Type B pancreatic cell (in vitro differentiated cells): ENCODE data around the gene DNMT3A. TPM values are rescaled to one million over a fixed set of nuclear protein-coding genes. Genes with fewer than 3 reads are reported as not detected.
A peak's percentile ranks its signal among the peaks of the same experiment; 100 is the strongest.

Source experiments
- DNase-seq: peaks from one replicate; pipeline ENCODE4 v3.0.0; 2021; ENCODE audit warnings: mixed read lengths; ENCODE audit not compliant: unreplicated experiment; ENCODE audit errors: extremely low spot score
- H3K27ac Mint-ChIP-seq: 2 replicates; pipeline ENCODE4 v1.8.0; 2021; ENCODE audit warnings: mild to moderate bottlenecking, mixed read lengths
- H3K27me3 Mint-ChIP-seq: 2 replicates; pipeline ENCODE4 v1.8.0; 2021; ENCODE audit warnings: mixed read lengths
- H3K36me3 Mint-ChIP-seq: 2 replicates; pipeline ENCODE4 v1.8.0; 2021; ENCODE audit warnings: mixed read lengths
- H3K4me1 Mint-ChIP-seq: one replicate; pipeline ENCODE4 v1.8.0; 2021; ENCODE audit warnings: mixed read lengths; ENCODE audit not compliant: unreplicated experiment
- H3K4me3 Mint-ChIP-seq: 2 replicates; pipeline ENCODE4 v1.8.0; 2021; ENCODE audit warnings: mild to moderate bottlenecking, mixed read lengths
- H3K9me3 Mint-ChIP-seq: 2 replicates; pipeline ENCODE4 v1.8.0; 2021; ENCODE audit warnings: mixed read lengths
- total RNA-seq: library from RNA; stranded (reverse); gene quantifications from 2 replicates; pipeline ENCODE4 v1.2.1, GENCODE V29; 2021; ENCODE audit warnings: low replicate concordance
- TF ChIP-seq, protein P1 (sequence below): fragments of 200-600 bp; sonication (generic); conservative IDR thresholded peaks from 2 replicates; pipeline ENCODE4 v1.5.0; 2021; ENCODE audit warnings: antibody characterized with exemption, mild to moderate bottlenecking

The DNMT3A gene
- total RNA-seq, 1 donor from 2014 or later = 139 TPM

DNA sequence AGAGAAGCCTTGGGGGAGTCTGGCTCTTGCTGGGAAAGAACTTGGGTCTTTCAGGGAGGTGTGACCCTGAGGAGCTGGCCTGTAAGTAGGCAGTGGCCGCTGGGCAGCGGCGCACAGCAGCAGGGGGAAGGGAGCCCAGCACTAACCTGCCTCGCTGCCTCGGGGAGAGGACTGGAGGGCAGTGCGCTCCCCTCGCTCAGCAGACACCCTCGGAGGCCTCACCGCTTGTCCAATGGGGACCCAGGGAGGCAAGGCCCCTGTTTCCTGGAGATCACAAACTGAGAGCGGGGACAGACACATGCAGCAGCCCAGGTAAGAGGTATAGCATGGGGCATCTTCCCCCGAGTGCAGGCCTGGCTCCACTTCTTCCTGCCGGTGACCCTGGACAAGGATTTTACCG lies 3.3 kb downstream of the DNMT3A start:
- Mint-ChIP-seq H3K27me3 (no peaks in the 10 kb centered on the region), H3K4me1 (peaks cover 35% of the 10 kb centered on the region), H3K36me3 (no peaks in the 10 kb centered on the region), H3K4me3 (peak overlapping the region; percentile 89), H3K9me3 (no peaks in the 10 kb centered on the region), H3K27ac (no peak overlapping the region)
- TF ChIP-seq, protein P1, sequence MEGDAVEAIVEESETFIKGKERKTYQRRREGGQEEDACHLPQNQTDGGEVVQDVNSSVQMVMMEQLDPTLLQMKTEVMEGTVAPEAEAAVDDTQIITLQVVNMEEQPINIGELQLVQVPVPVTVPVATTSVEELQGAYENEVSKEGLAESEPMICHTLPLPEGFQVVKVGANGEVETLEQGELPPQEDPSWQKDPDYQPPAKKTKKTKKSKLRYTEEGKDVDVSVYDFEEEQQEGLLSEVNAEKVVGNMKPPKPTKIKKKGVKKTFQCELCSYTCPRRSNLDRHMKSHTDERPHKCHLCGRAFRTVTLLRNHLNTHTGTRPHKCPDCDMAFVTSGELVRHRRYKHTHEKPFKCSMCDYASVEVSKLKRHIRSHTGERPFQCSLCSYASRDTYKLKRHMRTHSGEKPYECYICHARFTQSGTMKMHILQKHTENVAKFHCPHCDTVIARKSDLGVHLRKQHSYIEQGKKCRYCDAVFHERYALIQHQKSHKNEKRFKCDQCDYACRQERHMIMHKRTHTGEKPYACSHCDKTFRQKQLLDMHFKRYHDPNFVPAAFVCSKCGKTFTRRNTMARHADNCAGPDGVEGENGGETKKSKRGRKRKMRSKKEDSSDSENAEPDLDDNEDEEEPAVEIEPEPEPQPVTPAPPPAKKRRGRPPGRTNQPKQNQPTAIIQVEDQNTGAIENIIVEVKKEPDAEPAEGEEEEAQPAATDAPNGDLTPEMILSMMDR = no peak
- no peak for DNase-seq

DNA sequence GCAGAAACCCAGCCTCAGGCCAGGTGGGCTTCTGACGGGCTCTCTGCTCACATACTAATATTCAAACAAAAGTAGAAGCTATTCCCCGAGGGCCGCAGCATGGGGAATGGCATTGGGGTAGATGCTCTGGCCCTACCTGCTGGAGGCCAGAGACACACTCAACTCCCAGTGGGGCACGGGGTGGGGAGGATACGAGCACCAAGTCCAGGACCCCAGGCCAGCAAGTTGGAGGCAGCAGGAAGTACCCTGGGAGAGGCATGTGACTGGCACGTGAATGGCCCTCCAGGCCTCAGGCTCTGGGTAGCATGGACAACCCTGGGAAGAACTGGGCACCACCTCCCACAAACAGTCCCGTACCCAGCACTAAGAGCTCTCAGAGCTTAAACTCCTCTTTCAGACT lies 3.8 kb downstream of the DNMT3A start:
- peaks cover 35% of the 10 kb centered on the region for H3K4me1 Mint-ChIP-seq
- H3K36me3 Mint-ChIP-seq = no peaks in the 10 kb centered on the region
- no peaks in the 10 kb centered on the region for H3K9me3 Mint-ChIP-seq
- no peak for DNase-seq
- no peaks in the 10 kb centered on the region for H3K27me3 Mint-ChIP-seq
- TF ChIP-seq, protein P1 = no peak
- H3K27ac Mint-ChIP-seq = peak overlapping the region; percentile 73
- no peak overlapping the region for H3K4me3 Mint-ChIP-seq

DNA sequence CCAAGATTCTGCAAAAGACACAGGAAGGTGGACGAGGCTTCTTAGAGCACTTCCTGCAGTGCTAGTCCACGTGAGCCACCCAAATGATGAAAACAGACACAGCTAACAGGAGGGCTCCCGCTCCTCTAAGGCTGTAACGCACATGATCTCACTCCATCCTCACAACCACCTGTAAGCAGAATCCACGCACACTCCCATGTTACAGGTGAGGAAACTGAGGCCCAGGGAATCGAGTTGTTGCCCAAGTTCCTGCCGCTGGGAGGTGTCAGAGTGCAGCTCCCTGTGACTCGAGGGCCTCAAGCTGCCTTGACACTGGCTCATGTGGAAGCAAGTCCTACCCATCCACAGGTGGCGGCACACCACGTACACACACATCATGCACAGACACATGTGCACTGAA lies 4.4 kb downstream of the DNMT3A start:
- peak overlapping the region; percentile 73 for H3K27ac Mint-ChIP-seq
- no peak for DNase-seq
- TF ChIP-seq, protein P1 = no peak
- H3K4me1 Mint-ChIP-seq = peaks cover 35% of the 10 kb centered on the region
- H3K27me3 Mint-ChIP-seq = no peaks in the 10 kb centered on the region
- H3K4me3 Mint-ChIP-seq = peak overlapping the region; percentile 59
- H3K9me3 Mint-ChIP-seq = no peaks in the 10 kb centered on the region
- no peaks in the 10 kb centered on the region for H3K36me3 Mint-ChIP-seq

DNA sequence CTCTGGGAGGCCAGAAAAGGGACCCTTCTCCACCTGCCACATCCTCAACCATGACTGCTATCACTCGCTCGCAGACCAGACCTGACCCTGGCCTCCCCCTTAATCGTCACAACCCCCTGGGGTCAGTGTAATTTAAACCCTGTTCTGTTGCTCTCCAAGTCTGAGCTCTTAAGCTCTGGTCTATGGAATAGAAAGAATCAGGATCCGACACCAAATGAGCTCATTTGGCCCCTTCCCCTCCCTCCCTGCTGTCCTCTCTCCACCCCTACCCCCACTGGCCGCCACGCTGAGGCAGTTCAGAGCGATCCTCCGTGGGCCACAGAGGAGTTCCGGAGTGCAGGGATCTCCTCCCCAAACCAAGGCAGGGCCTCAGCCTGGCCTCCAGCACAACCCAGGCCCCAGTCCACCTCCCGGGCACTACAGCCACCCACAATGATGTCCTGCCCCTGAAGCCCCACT lies 5.3 kb downstream of the DNMT3A start:
- DNase-seq = no peak
- Mint-ChIP-seq H3K9me3 (no peaks in the 10 kb centered on the region), H3K4me1 (peaks cover 40% of the 10 kb centered on the region), H3K36me3 (peaks cover 5% of the 10 kb centered on the region), H3K4me3 (peak overlapping the region; percentile 56), H3K27me3 (no peaks in the 10 kb centered on the region), H3K27ac (peak overlapping the region; percentile 73)
- TF ChIP-seq, protein P1 = no peak

DNA sequence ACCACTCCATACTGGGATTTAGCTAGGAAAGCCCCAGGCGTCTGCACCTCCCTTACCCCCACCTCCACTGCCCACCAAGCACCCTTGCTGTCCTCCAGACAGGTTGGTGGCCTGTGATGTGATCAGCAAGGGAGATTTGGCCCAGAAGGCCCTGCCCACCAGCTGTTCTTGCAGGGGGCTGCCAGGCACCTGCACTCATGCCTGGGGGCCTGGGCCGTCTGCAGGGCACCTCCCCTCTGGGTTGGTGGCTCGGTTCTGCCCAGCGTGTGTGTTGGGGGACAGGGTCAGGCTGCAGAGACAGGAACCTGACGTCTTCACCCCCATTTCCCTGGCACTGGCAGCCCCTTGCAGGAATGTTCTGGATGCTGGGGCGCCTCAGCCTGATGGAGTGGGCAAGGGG lies 5.8 kb downstream of the DNMT3A start:
- Mint-ChIP-seq H3K27ac (no peak overlapping the region), H3K4me1 (peaks cover 41% of the 10 kb centered on the region), H3K4me3 (no peak overlapping the region), H3K36me3 (peaks cover 5% of the 10 kb centered on the region), H3K27me3 (no peaks in the 10 kb centered on the region), H3K9me3 (no peaks in the 10 kb centered on the region)
- TF ChIP-seq, protein P1 = no peak
- DNase-seq = no peak

DNA sequence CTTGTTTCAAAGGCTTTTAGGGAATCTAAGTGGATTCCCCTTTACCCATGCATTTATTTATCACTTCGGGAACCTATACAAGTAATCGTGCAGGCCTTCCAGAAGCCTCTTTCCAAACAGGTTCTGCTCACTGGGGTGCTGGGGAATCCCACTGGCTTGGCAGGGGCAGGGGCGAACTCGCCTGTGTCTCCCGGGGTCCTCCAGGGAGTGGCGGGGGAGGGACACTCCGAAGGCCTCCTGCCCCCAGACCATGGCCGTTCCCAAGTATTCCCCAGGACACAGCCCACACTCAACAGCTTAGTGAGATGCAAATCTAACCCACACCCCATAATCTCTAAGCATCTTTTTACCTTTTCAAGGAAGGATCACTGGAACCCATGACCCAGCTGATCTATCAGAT lies 6.5 kb downstream of the DNMT3A start:
- Mint-ChIP-seq H3K9me3 (no peaks in the 10 kb centered on the region), H3K36me3 (peaks cover 5% of the 10 kb centered on the region), H3K27ac (peak overlapping the region; percentile 8), H3K4me3 (no peak overlapping the region), H3K27me3 (no peaks in the 10 kb centered on the region), H3K4me1 (peaks cover 45% of the 10 kb centered on the region)
- no peak for DNase-seq
- TF ChIP-seq, protein P1 = no peak
